HG02885 (cell line): ENCODE results near the gene GDPD1.
"Not testable (repeated sequence)": the region's sequence is repeated elsewhere in the genome, so short reads cannot be mapped to it uniquely, and the experiment has no call there.

Experiments
- ATAC-seq: cut with Tn5 transposase; IDR thresholded peaks from one replicate; pipeline ENCODE4 v1.9.1; 2021; ENCODE audit warnings: mild to moderate bottlenecking; ENCODE audit not compliant: unreplicated experiment, poor library complexity

The GDPD1 gene

GRCh38 chr17:59220328-59221158 is at the start of gene GDPD1:
GDPD1 (plus strand) TSS chr17:59220511; CDS start chr17:59220610, 99 bp downstream.
- peak; percentile 98 for ATAC-seq

- no peak for ATAC-seq
These were observed 47.8 kb upstream of the GDPD1 start for GRCh38 chr17:59172436-59173004.

GRCh38 chr17:59174671-59175070 is 45.6 kb upstream of the GDPD1 start:
- no peak for ATAC-seq

GRCh38 chr17:59175076-59175475 is 45.2 kb upstream of the GDPD1 start:
- no peak for ATAC-seq

- ATAC-seq, result no peak
These were observed 41.9 kb upstream of the GDPD1 start for GRCh38 chr17:59178266-59178985.

GRCh38 chr17:59179601-59180000 is 40.7 kb upstream of the GDPD1 start:
- ATAC-seq, result not testable (repeated sequence)

GRCh38 chr17:59180626-59181025 is 39.7 kb upstream of the GDPD1 start:
- ATAC-seq, result no peak

GRCh38 chr17:59181481-59181880 is 38.8 kb upstream of the GDPD1 start:
- ATAC-seq, result no peak

GRCh38 chr17:59185997-59186396 is 34.3 kb upstream of the GDPD1 start:
- no peak for ATAC-seq

GRCh38 chr17:59186850-59187249 is 33.5 kb upstream of the GDPD1 start:
- ATAC-seq, result no peak

GRCh38 chr17:59190806-59191205 is 29.5 kb upstream of the GDPD1 start:
- ATAC-seq, result no peak

GRCh38 chr17:59193336-59193862 is 26.9 kb upstream of the GDPD1 start:
- no peak for ATAC-seq

GRCh38 chr17:59199398-59199797 is 20.9 kb upstream of the GDPD1 start:
- no peak for ATAC-seq

GRCh38 chr17:59202320-59202719 is 18.0 kb upstream of the GDPD1 start:
- ATAC-seq, result no peak

GRCh38 chr17:59219370-59219769 is 941 bp upstream of the GDPD1 start:
- no peak for ATAC-seq

GRCh38 chr17:59219992-59220327 is 351 bp upstream of the GDPD1 start:
- ATAC-seq, result no peak

- ATAC-seq, result peak; percentile 10
These were observed 992 bp downstream of the GDPD1 start for GRCh38 chr17:59221159-59221847.

- ATAC-seq, result no peak
These were observed 3.5 kb downstream of the GDPD1 start for GRCh38 chr17:59223813-59224212.

GRCh38 chr17:59228588-59228987 is 8.3 kb downstream of the GDPD1 start:
- not testable (repeated sequence) for ATAC-seq

- no peak for ATAC-seq
These were observed 10.5 kb downstream of the GDPD1 start for GRCh38 chr17:59230764-59231163.

GRCh38 chr17:59234631-59235030 is 14.3 kb downstream of the GDPD1 start:
- no peak for ATAC-seq
